IPS DF 19.7 (cell line): ENCODE data around the gene MAIP1.

ENCODE experiments used
- DNase-seq: peaks from one replicate; pipeline ENCODE4 v3.0.0-alpha.2; 2013; ENCODE audit warnings: low read depth, low spot score

The MAIP1 gene

GRCh38 chr2:199946836-199947235, 8.5 kb upstream of the MAIP1 start:
- DNase-seq = no peak

- DNase-seq = no peak
Measured at GRCh38 chr2:199950396-199950795, 5.0 kb upstream of the MAIP1 start.

- no peak for DNase-seq
Measured at GRCh38 chr2:199951023-199951422, 4.4 kb upstream of the MAIP1 start.

- peak; percentile 9 for DNase-seq
Measured at GRCh38 chr2:199955007-199955338, 409 bp upstream of the MAIP1 start.

GRCh38 chr2:199956062-199956380, 639 bp downstream of the MAIP1 start:
- DNase-seq = no peak

GRCh38 chr2:199958014-199958413, 2.6 kb downstream of the MAIP1 start:
- no peak for DNase-seq

- DNase-seq = no peak
Measured at GRCh38 chr2:199962203-199962602, 6.8 kb downstream of the MAIP1 start.

GRCh38 chr2:199966405-199966804, 11.0 kb downstream of the MAIP1 start:
- DNase-seq = no peak

- no peak for DNase-seq
Measured at GRCh38 chr2:199966976-199967375, 11.6 kb downstream of the MAIP1 start.

- DNase-seq = no peak
Measured at GRCh38 chr2:199968126-199968525, 12.7 kb downstream of the MAIP1 start.

- DNase-seq = no peak
Measured at GRCh38 chr2:199972088-199972626, 16.8 kb downstream of the MAIP1 start.

- DNase-seq = no peak
Measured at GRCh38 chr2:199973703-199974102, 18.3 kb downstream of the MAIP1 start.

- DNase-seq = no peak
Measured at GRCh38 chr2:199975273-199975895, 20.0 kb downstream of the MAIP1 start.

GRCh38 chr2:199977984-199978415, 22.6 kb downstream of the MAIP1 start:
- DNase-seq = no peak

- no peak for DNase-seq
Measured at GRCh38 chr2:199979398-199979797, 24.0 kb downstream of the MAIP1 start.

GRCh38 chr2:199979832-199980628, 24.6 kb downstream of the MAIP1 start:
- DNase-seq = no peak

GRCh38 chr2:199982126-199982843, 26.9 kb downstream of the MAIP1 start:
- DNase-seq = no peak

GRCh38 chr2:199983534-199983933, 28.2 kb downstream of the MAIP1 start:
- DNase-seq = no peak

- DNase-seq = no peak
Measured at GRCh38 chr2:199984159-199984558, 28.8 kb downstream of the MAIP1 start.

- no peak for DNase-seq
Measured at GRCh38 chr2:199984755-199985154, 29.4 kb downstream of the MAIP1 start.

GRCh38 chr2:199985625-199986207, 30.3 kb downstream of the MAIP1 start:
- DNase-seq = peak; percentile 67

GRCh38 chr2:199987586-199987985, 32.2 kb downstream of the MAIP1 start:
- DNase-seq = no peak
